ENCODE results near the gene CCDC142. TPM values are rescaled to one million over a fixed set of nuclear protein-coding genes. Genes with fewer than 3 reads are reported as not detected.

CCDC142 gene
- total and polyA plus RNA-seq, 2 donors (not counting 1 experiment from before 2014, with no cell fraction given) = 13.0 to 61.6 TPM

DNA sequence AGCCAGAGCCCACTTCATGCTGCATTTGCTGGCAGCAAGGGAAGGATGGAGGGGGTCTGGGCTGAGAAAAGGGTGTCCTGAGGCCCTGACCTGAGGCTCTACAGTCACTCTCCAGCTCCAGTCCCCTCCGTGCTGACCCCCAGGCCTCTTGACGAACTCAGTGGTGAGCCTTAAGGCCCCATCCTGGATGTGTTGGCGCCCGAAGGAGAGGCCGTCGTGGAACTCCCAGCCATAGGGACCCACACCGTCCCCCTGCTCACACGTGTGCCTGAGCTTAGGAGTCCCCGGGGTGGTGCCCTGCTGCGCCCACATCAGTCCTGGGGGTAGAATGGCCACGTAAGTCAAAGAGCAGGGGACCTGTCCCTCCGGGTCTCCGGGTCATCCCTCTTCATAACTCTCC, 18.4 kb downstream of the CCDC142 start:
- H2AFZ ChIP-seq (ENCODE audit: insufficient read depth, low read depth, low read length, poor library complexity, severe bottlenecking) = peak overlapping the region; percentile 90
- ATAC-seq (ENCODE audit: low read depth) (no peak), DNase-seq (peak; percentile 9)
- Mint-ChIP-seq H3K27me3 (no peaks in the 10 kb centered on the region), H3K4me1 (peaks cover 29% of the 10 kb centered on the region), H3K4me3 (peak overlapping the region; percentile 99), H3K27ac (no peak overlapping the region), H3K9me3 (ENCODE audit: insufficient read depth) (no peaks in the 10 kb centered on the region)
- H3K4me3 ChIP-seq (ENCODE audit: control extremely low read depth in 1 of 5, extremely low read depth in 1 of 5, insufficient read depth in 1 of 5, low read depth in 2 of 5, low read length in 4 of 5) = peak overlapping the region; percentile 3 to 82 (median 70)
- ChIA-PET CTCF (interaction anchor here (1.0 to 1.2 kb wide), 2 partner anchors 9 to 73 kb away, joined by 3 to 4 read pairs; partner anchors contain the start of gene INO80B), POLR2A (interaction anchor here (0.7 to 1.1 kb wide), 2 partner anchors 15 to 42 kb away, joined by 4 to 5 read pairs; no protein-coding TSS in a partner anchor)
- peak overlapping the region; percentile 83 for H3K9ac ChIP-seq (ENCODE audit: low read length)
- H3K4me1 ChIP-seq (ENCODE audit: control insufficient read depth in 2 of 2, insufficient read depth in 2 of 2, low read length in 2 of 2) = peaks cover 13 to 20% of the 10 kb centered on the region in 2 donors
- peaks cover 16% of the 10 kb centered on the region for H4K20me1 ChIP-seq (ENCODE audit: control insufficient read depth, insufficient read depth, low read length, poor library complexity, severe bottlenecking)
- H3K27ac ChIP-seq (ENCODE audit: low read length in 2 of 2) = peak overlapping the region; percentile 40 to 88
- WGBS (ENCODE audit: insufficient coverage) = 19% methylated on average over 13 of the region's 13 CpGs
- H3K79me2 ChIP-seq (ENCODE audit: control insufficient read depth, insufficient read depth, low read length) = peaks cover 35% of the 10 kb centered on the region
- peak overlapping the region; percentile 94 for H3K4me2 ChIP-seq (replicated peaks; ENCODE audit: low read depth, low read length, poor library complexity, severe bottlenecking)
- intact Hi-C loops (cut with micrococcal nuclease) = no loop called here
- TF ChIP-seq EZH2 (IDR thresholded peaks at IDR 0.05; ENCODE audit: borderline replicate concordance, insufficient read depth, low read depth, low read length, poor library complexity, severe bottlenecking) = no peak
- TF ChIP-seq, protein P1, sequence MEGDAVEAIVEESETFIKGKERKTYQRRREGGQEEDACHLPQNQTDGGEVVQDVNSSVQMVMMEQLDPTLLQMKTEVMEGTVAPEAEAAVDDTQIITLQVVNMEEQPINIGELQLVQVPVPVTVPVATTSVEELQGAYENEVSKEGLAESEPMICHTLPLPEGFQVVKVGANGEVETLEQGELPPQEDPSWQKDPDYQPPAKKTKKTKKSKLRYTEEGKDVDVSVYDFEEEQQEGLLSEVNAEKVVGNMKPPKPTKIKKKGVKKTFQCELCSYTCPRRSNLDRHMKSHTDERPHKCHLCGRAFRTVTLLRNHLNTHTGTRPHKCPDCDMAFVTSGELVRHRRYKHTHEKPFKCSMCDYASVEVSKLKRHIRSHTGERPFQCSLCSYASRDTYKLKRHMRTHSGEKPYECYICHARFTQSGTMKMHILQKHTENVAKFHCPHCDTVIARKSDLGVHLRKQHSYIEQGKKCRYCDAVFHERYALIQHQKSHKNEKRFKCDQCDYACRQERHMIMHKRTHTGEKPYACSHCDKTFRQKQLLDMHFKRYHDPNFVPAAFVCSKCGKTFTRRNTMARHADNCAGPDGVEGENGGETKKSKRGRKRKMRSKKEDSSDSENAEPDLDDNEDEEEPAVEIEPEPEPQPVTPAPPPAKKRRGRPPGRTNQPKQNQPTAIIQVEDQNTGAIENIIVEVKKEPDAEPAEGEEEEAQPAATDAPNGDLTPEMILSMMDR (IDR thresholded peaks at IDR 0.05) = no peak
- H3K9me3 ChIP-seq (ENCODE audit: control extremely low read depth in 1 of 3, control insufficient read depth in 2 of 3, insufficient read depth in 1 of 3, low read length in 2 of 3) = no peaks in the 10 kb centered on the region
- peaks cover 0 to 20% of the 10 kb centered on the region in 2 experiments for H3K36me3 ChIP-seq (replicated peaks in 1 of 2; ENCODE audit: control extremely low read depth in 1 of 2, control insufficient read depth in 1 of 2, extremely low read depth in 1 of 2, insufficient read depth in 2 of 2, low read length in 1 of 2)
- H3K27me3 ChIP-seq (replicated peaks in 1 of 4; ENCODE audit: control extremely low read depth in 1 of 4, control insufficient read depth in 3 of 4, insufficient read depth in 4 of 4, low read length in 3 of 4) = no peaks in the 10 kb centered on the region

DNA sequence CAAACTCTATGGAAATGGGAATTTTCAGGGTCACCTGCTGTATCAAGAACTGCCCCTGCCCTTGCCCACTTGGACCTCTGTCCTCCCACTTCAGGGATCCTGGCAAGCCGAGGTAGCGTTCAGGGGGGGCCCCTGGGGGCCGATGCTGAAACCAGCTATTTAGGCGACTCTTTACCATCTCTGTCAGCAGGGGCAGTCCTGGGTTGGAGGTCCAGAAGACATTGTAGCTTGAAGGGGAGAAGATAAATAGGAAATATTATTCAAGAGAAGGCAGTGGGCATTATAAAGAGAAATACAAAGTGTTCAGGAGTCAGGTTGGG, 20.1 kb downstream of the CCDC142 start:
- H3K36me3 ChIP-seq (replicated peaks in 1 of 2; ENCODE audit: control extremely low read depth in 1 of 2, control insufficient read depth in 1 of 2, extremely low read depth in 1 of 2, insufficient read depth in 2 of 2, low read length in 1 of 2) = peaks cover 0 to 20% of the 10 kb centered on the region in 2 experiments
- peak overlapping the region; percentile 82 for H3K4me3 Mint-ChIP-seq
- no peak overlapping the region for H3K4me3 ChIP-seq (ENCODE audit: control extremely low read depth in 1 of 5, extremely low read depth in 1 of 5, insufficient read depth in 1 of 5, low read depth in 2 of 5, low read length in 4 of 5)
- POLR2A ChIA-PET = no interaction called here
- no peaks in the 10 kb centered on the region for H3K9me3 ChIP-seq (ENCODE audit: control extremely low read depth in 1 of 3, control insufficient read depth in 2 of 3, insufficient read depth in 1 of 3, low read length in 2 of 3)
- CTCF ChIA-PET = no interaction called here
- H3K27ac ChIP-seq (ENCODE audit: low read length in 2 of 2) = no peak overlapping the region
- H4K20me1 ChIP-seq (ENCODE audit: control insufficient read depth, insufficient read depth, low read length, poor library complexity, severe bottlenecking) = peaks cover 16% of the 10 kb centered on the region
- no peak for ATAC-seq (ENCODE audit: low read depth)
- H3K4me1 ChIP-seq (ENCODE audit: control insufficient read depth in 2 of 2, insufficient read depth in 2 of 2, low read length in 2 of 2) = peaks cover 20 to 29% of the 10 kb centered on the region in 2 donors
- no peak overlapping the region for H3K4me2 ChIP-seq (replicated peaks; ENCODE audit: low read depth, low read length, poor library complexity, severe bottlenecking)
- intact Hi-C loops (cut with micrococcal nuclease) = no loop called here
- no peaks in the 10 kb centered on the region for H3K27me3 ChIP-seq (replicated peaks in 1 of 4; ENCODE audit: control extremely low read depth in 1 of 4, control insufficient read depth in 3 of 4, insufficient read depth in 4 of 4, low read length in 3 of 4)
- 96% methylated on average over 4 of the region's 4 CpGs for WGBS (ENCODE audit: insufficient coverage)
- no peaks in the 10 kb centered on the region for H3K27me3 Mint-ChIP-seq
- TF ChIP-seq, protein P1 (IDR thresholded peaks at IDR 0.05) = no peak
- no peak for TF ChIP-seq EZH2 (IDR thresholded peaks at IDR 0.05; ENCODE audit: borderline replicate concordance, insufficient read depth, low read depth, low read length, poor library complexity, severe bottlenecking)
- no peak overlapping the region for H3K9ac ChIP-seq (ENCODE audit: low read length)
- H3K27ac Mint-ChIP-seq = no peak overlapping the region
- peaks cover 40% of the 10 kb centered on the region for H3K4me1 Mint-ChIP-seq
- no peaks in the 10 kb centered on the region for H3K9me3 Mint-ChIP-seq (ENCODE audit: insufficient read depth)
- H3K79me2 ChIP-seq (ENCODE audit: control insufficient read depth, insufficient read depth, low read length) = peaks cover 44% of the 10 kb centered on the region
- H2AFZ ChIP-seq (ENCODE audit: insufficient read depth, low read depth, low read length, poor library complexity, severe bottlenecking) = no peak overlapping the region
- DNase-seq = no peak
